Measurements from ENCODE around the gene TAS2R3.
"Not testable (repeated sequence)": the region's sequence is repeated elsewhere in the genome, so short reads cannot be mapped to it uniquely, and the experiment has no call there.

Gene TAS2R3

GRCh38 chr7:141763797-141764196 lies at the start of gene TAS2R3:
Gene TAS2R3 (plus strand): TSS chr7:141764097. CDS start chr7:141764159, 62 bp downstream.
- no peak for DNase-seq

GRCh38 chr7:141714571-141714970 lies 49.3 kb upstream of the TAS2R3 start:
- DNase-seq: no peak

- DNase-seq: no peak
Observed at GRCh38 chr7:141715018-141715417, 48.9 kb upstream of the TAS2R3 start.

GRCh38 chr7:141715794-141716689 lies 47.9 kb upstream of the TAS2R3 start:
- DNase-seq: no peak

- DNase-seq: no peak
Observed at GRCh38 chr7:141717450-141717849, 46.4 kb upstream of the TAS2R3 start.

GRCh38 chr7:141722529-141722928 lies 41.4 kb upstream of the TAS2R3 start:
- no peak for DNase-seq

- DNase-seq: no peak
Observed at GRCh38 chr7:141729020-141729419, 34.9 kb upstream of the TAS2R3 start.

GRCh38 chr7:141731476-141732149 lies 32.3 kb upstream of the TAS2R3 start:
- no peak for DNase-seq

- no peak for DNase-seq
Observed at GRCh38 chr7:141737118-141737835, 26.6 kb upstream of the TAS2R3 start.

- peak; percentile 97 for DNase-seq
Observed at GRCh38 chr7:141737836-141738591, 25.9 kb upstream of the TAS2R3 start, which contains the start of gene SSBP1. Gene SSBP1 (plus strand): TSS chr7:141738358. CDS start chr7:141739167, 809 bp downstream.

- DNase-seq: no peak
Observed at GRCh38 chr7:141738592-141739013, 25.3 kb upstream of the TAS2R3 start.

- no peak for DNase-seq
Observed at GRCh38 chr7:141739250-141739649, 24.6 kb upstream of the TAS2R3 start.

GRCh38 chr7:141742229-141742628 lies 21.7 kb upstream of the TAS2R3 start:
- no peak for DNase-seq

- DNase-seq: no peak
Observed at GRCh38 chr7:141744131-141744530, 19.8 kb upstream of the TAS2R3 start.

- no peak for DNase-seq
Observed at GRCh38 chr7:141748396-141748795, 15.5 kb upstream of the TAS2R3 start.

GRCh38 chr7:141751904-141752303 lies 12.0 kb upstream of the TAS2R3 start:
- DNase-seq: not testable (repeated sequence)

- no peak for DNase-seq
Observed at GRCh38 chr7:141752634-141753033, 11.3 kb upstream of the TAS2R3 start.

GRCh38 chr7:141754939-141755338 lies 9.0 kb upstream of the TAS2R3 start:
- DNase-seq: peak; percentile 34

- not testable (repeated sequence) for DNase-seq
Observed at GRCh38 chr7:141770083-141770583, 6.2 kb downstream of the TAS2R3 start.

GRCh38 chr7:141776374-141776773 lies 12.5 kb downstream of the TAS2R3 start, which contains the start of gene TAS2R4:
Gene TAS2R4 (plus strand): TSS chr7:141776674. CDS start chr7:141778489, 1,815 bp downstream.
- no peak for DNase-seq

- peak; percentile 43 for DNase-seq
Observed at GRCh38 chr7:141785706-141786552, 22.0 kb downstream of the TAS2R3 start.
